ENCODE measurements around the gene MGRN1. TPM values are rescaled to one million over a fixed set of nuclear protein-coding genes. Genes with fewer than 3 reads are reported as not detected.

MGRN1 gene
- total and polyA plus RNA-seq, 2 of the 13 experiments (the other 11 are each of a cell fraction or from before 2014, with no cell fraction given): 11.9 to 12.6 TPM

- H3K36me3 ChIP-seq (replicated peaks in 1 of 2; ENCODE audit: control insufficient read depth in 1 of 2, insufficient read depth in 2 of 2, low read length in 2 of 2): no peaks in the 10 kb centered on the region
- H3K4me2 ChIP-seq (ENCODE audit: low read depth, low read length): no peak overlapping the region
- H3K9ac ChIP-seq (ENCODE audit: insufficient read depth, low read depth, low read length): no peak overlapping the region
- POLR2A ChIA-PET: no interaction called here
- WGBS (ENCODE audit: low lambda C conversion rate): 22% methylated on average over 6 of the region's 6 CpGs
- H3K27ac ChIP-seq (ENCODE audit: extremely low read length, insufficient read depth, low read length): no peak overlapping the region
- CTCF ChIA-PET (ENCODE audit: low intra/inter-chr PET ratio, low total read pairs): no interaction called here
- intact Hi-C loops (cut with micrococcal nuclease; ENCODE audit: unreplicated experiment): no loop called here
- no peak for ATAC-seq
- H3K9me3 ChIP-seq (ENCODE audit: low read length): no peaks in the 10 kb centered on the region
- H2AFZ ChIP-seq (ENCODE audit: low read length): no peak overlapping the region
- no peaks in the 10 kb centered on the region for H4K20me1 ChIP-seq (ENCODE audit: insufficient read depth, low read length)
- peaks cover 33% of the 10 kb centered on the region for H3K4me1 ChIP-seq (ENCODE audit: insufficient read depth, low read length)
- no peaks in the 10 kb centered on the region for H3K79me2 ChIP-seq (ENCODE audit: insufficient read depth, low read length)
- FAIRE-seq: no peak
- no peak overlapping the region for H3K4me3 ChIP-seq (replicated peaks in 1 of 3; ENCODE audit: insufficient read depth in 1 of 3, low read depth in 2 of 3, low read length in 3 of 3)
- no TSS peak for BruUV-seq (replicated peaks)
- in situ Hi-C loops (cut with HindIII; ENCODE audit: extremely low pct_ligation_motif_present, low pct_unique_long_range_greater_than_20kb): no loop called here
- TF ChIP-seq MBD4 (IDR thresholded peaks at IDR 0.05; ENCODE audit: borderline replicate concordance, low read length) (no peak), NR3C1 (CRISPR knock-in tag; IDR thresholded peaks at IDR 0.05) (no peak), ZNF781 (CRISPR knock-in tag; IDR thresholded peaks at IDR 0.05; ENCODE audit: borderline replicate concordance, not compliant biosample characterization) (no peak), SRSF9 (IDR thresholded peaks at IDR 0.05; ENCODE audit: borderline replicate concordance, insufficient read depth, low read depth, low read length, poor library complexity, severe bottlenecking) (no peak), GABPA (IDR thresholded peaks at IDR 0.05; ENCODE audit: low read depth, low read length) (no peak), GABPA (CRISPR knock-in tag; IDR thresholded peaks at IDR 0.05; ENCODE audit: low read depth) (no peak), ETV5 (CRISPR knock-in tag; IDR thresholded peaks at IDR 0.05; ENCODE audit: borderline replicate concordance) (no peak), POGZ (CRISPR knock-in tag; IDR thresholded peaks at IDR 0.05) (no peak), HOXA5 (CRISPR knock-in tag; IDR thresholded peaks at IDR 0.05) (no peak), ZNF510 (CRISPR knock-in tag; IDR thresholded peaks at IDR 0.05; ENCODE audit: low read depth) (no peak), PATZ1 (CRISPR knock-in tag; IDR thresholded peaks at IDR 0.05) (no peak), ZNF674 (CRISPR knock-in tag; IDR thresholded peaks at IDR 0.05; ENCODE audit: low read depth) (no peak)
- TF ChIP-seq, protein P1, sequence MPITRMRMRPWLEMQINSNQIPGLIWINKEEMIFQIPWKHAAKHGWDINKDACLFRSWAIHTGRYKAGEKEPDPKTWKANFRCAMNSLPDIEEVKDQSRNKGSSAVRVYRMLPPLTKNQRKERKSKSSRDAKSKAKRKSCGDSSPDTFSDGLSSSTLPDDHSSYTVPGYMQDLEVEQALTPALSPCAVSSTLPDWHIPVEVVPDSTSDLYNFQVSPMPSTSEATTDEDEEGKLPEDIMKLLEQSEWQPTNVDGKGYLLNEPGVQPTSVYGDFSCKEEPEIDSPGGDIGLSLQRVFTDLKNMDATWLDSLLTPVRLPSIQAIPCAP (CRISPR knock-in tag; IDR thresholded peaks at IDR 0.05; ENCODE audit: low read depth): no peak
- TF ChIP-seq, protein P2, sequence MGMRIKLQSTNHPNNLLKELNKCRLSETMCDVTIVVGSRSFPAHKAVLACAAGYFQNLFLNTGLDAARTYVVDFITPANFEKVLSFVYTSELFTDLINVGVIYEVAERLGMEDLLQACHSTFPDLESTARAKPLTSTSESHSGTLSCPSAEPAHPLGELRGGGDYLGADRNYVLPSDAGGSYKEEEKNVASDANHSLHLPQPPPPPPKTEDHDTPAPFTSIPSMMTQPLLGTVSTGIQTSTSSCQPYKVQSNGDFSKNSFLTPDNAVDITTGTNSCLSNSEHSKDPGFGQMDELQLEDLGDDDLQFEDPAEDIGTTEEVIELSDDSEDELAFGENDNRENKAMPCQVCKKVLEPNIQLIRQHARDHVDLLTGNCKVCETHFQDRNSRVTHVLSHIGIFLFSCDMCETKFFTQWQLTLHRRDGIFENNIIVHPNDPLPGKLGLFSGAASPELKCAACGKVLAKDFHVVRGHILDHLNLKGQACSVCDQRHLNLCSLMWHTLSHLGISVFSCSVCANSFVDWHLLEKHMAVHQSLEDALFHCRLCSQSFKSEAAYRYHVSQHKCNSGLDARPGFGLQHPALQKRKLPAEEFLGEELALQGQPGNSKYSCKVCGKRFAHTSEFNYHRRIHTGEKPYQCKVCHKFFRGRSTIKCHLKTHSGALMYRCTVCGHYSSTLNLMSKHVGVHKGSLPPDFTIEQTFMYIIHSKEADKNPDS (CRISPR knock-in tag; IDR thresholded peaks at IDR 0.05): no peak
- peaks cover 4 to 60% of the 10 kb centered on the region in 2 experiments; a peak in 4 of 5 replicates for H3K27me3 ChIP-seq (ENCODE audit: control insufficient read depth in 1 of 2, insufficient read depth in 2 of 2, low read length in 2 of 2)
- DNase-seq (ENCODE audit: low spot score): no peak
Measured at GRCh38 chr16:4601864-4602186, 22.8 kb upstream of the MGRN1 start.

Measured in HepG2 (cell line).